Measurements from ENCODE around the gene KLHL24.
"Not testable (repeated sequence)": the region's sequence is repeated elsewhere in the genome, so short reads cannot be mapped to it uniquely, and the experiment has no call there.

The KLHL24 gene

DNA sequence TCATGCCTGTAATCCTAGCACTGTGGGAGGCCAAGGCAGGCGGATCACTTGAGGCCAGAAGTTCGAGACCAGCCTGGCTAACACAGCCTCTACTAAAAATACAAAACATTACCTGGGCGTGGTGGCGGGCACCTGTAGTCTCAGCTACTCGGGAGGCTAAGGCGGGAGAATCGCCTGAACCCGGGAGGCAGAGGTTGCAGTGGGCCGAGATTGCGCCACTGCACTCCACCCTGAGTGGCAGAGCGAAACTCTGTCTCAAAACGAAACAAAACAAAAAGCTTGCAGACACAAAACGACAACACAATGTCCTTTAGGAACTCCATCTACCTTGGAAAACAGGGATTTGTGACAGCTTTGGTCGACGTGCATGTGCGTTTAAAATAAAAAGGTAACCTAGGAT, 716 bp upstream of the KLHL24 start:
- no peak for DNase-seq (ENCODE audit: low read depth in 2 of 2)

DNA sequence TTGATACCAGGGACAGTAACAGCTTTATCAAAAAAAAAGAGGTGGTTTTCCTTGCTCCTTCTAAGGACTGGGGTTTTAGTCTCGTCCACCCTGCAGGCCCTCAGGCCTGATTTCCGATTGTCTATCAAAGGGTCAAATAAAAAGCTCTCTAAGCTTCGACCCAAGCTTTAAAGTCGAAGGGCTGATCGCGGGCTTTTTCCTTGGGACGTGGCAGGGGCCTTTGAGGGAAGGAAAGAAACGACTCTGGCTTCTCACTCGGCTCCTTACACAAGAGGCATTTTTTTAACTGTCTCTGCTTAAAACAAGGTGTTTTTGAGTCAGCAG, 354 bp upstream of the KLHL24 start:
- no peak for DNase-seq (ENCODE audit: low read depth in 2 of 2)

DNA sequence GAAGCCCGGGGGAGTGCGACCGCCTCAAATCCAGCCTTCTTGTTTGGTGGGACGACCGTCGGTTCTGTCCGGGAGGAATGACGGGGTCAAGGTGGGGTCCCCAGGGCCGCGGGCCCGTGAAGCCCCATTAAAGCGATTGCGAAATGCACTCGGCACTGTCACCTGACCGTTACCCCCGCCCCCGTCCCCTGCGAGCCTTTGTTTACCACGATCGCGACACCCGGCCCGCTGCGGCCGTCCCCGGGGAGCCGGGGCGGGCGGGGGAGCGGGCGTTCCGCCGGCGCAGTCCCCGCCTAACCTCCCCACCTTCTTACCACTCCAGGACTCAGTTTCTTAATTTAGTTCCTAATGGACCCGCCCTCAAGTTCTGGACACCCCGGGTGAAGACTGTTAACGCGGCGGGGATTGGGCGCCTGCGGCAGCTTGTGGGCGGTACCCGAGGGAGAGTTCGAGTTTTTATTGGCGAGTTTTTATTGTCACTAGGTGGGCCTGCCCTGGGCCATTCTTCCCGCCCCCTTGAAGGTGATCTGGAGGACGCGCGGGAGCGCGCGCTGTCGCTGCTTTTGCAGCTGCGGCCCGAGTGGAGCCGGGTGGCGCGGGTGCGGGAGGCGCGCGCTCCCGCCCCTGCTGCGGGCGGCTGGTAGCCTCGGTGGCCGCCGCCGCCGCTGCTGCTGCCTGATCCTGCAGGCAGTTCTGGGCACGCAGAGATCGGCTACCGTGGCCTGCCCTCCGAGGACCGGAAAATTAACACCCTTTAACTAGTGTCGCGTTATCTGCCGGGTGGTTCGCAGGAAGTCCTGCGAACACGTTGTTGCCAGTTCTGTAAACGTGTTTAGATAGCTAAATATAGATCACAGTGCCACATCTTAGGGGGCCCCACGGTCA, 1.0 kb downstream of the KLHL24 start:
- peak; percentile 89 to 91 for DNase-seq (ENCODE audit: low read depth in 2 of 2)

DNA sequence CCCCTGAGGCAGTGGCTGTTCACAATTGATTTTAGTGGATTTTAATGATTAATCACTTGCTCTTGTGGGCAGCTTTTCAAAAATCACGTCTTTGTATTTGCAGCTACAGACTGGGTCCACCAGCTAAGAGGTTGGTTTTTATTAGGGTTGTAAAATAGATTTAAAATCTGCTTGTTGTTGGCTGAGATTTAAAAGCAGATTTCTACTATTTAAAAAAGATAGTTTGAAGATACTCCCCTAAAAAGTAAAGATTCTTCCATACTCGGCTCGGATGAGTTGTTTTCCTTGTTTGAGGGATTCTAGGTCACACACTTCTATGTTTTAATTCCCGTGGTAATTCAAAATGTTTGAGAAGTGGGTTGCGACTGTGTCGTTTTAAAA, 1.7 kb downstream of the KLHL24 start:
- no peak for DNase-seq (ENCODE audit: low read depth in 2 of 2)

DNA sequence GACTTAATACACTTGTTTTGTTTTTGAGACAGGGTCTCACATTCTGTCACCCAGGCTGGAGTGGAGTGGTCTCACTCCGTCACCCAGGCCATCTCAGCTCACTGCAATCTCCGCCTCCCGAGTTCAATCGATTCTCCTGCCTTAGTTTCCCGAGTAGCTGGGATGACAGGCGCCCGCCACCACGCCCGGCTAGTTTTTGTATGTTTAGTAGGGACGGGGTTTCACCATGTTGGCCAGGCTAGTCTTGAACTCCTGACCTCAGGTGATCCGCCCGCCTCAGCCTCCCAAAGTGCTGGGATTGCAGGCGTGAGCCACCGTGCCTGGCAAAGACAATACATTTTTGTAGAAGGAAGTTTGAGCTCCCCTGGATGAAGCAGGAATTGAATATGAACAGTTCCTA, 2.2 kb downstream of the KLHL24 start:
- DNase-seq (ENCODE audit: low read depth in 2 of 2): not testable (repeated sequence)

DNA sequence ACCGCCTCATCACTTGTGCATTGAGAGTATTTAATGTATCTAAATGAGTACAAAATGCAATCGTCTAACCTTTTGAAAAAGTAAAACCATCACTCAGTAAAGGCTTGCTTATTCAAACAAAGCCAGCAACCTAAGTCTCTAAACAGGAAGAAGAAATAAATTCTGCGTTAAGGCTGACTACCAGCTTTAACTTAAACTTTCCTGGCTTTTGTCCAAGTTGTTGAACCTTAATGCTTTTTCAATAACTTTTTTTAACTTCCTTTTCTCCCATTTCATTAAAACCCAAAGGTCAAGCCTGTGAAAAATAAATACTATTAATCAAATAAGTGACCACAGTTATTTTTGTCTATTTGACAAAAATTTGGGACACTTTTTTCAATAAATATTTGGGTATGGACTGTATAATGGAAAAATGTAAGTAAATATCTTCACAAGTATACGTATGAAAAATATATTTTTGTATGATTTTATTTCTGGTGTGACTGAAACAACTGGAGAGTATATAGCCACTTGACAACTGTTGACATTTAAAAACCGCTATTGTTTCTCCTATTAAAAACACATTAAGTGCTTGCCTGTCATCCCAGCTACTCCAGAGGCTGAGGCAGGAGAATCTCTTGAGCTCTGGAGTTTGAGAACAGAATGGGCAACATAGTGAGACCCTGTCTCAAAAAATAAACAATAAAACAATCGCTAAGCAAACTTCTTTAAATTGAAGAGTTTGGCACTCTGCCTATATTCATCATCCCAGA, 2.9 kb downstream of the KLHL24 start:
- DNase-seq (ENCODE audit: low read depth in 2 of 2): no peak

DNA sequence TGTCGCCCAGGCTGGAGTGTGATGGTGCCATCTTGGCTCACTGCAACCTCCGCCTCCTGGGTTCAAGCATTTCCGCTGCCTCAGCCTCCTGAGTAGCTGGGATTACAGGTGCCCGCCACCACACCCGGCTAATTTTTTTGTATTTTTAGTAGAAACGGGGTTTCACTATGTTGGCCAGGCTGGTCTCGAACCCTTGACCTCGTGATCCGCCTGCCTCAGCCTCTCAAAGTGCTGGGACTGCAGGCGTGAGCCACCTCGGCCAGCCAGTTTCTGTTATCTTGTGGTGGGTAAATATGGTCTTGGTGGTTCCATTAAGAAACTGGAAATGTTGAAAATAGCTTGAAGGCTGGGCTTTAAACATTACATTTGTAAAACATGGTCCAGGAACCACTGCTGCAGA, 5.2 kb downstream of the KLHL24 start:
- not testable (repeated sequence) for DNase-seq (ENCODE audit: low read depth in 2 of 2)

DNA sequence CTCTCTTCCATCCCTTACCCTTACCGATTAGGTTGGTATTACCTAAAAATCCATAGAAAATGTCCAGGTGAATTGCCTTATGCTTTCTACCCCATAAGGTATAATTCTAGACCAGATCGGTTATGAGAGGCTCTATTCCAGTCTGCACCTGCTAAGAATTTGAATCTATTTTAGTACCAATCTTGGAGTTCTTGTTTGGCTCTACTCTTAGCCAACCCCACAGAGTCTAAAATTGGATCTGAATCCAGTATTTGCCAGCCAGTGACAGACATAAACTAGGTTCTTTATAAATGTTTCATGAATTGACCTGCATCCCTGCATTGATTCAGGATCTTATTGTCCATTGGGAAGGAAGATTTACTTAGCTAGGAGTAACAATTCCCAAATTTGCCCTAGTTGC, 6.5 kb downstream of the KLHL24 start:
- DNase-seq (ENCODE audit: low read depth in 2 of 2): no peak

DNA sequence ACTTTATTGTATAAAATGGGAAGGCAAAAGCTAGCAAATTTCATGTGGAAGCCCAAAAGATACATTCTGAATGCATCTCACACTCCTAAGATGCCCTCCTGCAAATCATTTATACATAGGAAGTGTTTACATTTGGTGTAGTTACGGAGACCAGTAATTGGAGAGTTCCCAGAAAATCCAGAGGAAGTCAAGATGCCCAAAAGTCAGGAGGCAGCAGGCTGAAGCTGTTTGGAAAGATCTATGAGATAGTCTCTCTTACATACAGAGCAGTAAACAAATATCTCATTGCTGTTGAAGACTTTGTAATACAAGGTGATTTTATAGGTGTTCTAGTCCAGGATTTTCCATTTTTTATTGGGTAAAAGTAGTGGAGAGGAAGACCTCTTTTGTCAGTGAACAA, 8.8 kb downstream of the KLHL24 start:
- no peak for DNase-seq (ENCODE audit: low read depth in 2 of 2)

DNA sequence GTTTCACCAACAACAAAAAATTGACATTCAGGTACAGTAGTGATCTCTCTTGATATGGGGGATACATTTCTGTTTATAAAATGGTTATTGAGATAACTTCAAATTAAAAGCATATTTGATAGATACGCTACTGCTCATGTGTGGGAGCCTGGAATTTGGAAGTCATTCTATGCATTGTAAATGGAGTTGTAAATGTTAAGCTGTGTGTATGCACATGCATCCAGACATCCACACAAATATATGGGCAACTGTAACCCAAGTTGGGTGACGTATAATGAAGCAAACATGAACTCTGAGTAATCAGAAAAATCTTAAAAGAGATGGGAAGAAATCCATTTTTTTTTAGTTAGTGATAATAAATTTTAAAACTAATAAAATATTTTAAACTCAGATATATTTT, 9.8 kb downstream of the KLHL24 start:
- no peak for DNase-seq (ENCODE audit: low read depth in 2 of 2)

DNA sequence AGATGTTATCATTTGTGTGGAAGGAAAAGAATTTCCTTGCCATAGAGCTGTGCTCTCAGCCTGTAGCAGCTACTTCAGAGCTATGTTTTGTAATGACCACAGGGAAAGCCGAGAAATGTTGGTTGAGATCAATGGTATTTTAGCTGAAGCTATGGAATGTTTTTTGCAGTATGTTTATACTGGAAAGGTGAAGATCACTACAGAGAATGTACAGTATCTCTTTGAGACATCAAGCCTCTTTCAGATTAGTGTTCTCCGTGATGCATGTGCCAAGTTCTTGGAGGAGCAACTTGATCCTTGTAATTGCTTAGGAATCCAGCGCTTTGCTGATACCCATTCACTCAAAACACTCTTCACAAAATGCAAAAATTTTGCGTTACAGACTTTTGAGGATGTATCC, 15.1 kb downstream of the KLHL24 start:
- DNase-seq (ENCODE audit: low read depth in 2 of 2): no peak

DNA sequence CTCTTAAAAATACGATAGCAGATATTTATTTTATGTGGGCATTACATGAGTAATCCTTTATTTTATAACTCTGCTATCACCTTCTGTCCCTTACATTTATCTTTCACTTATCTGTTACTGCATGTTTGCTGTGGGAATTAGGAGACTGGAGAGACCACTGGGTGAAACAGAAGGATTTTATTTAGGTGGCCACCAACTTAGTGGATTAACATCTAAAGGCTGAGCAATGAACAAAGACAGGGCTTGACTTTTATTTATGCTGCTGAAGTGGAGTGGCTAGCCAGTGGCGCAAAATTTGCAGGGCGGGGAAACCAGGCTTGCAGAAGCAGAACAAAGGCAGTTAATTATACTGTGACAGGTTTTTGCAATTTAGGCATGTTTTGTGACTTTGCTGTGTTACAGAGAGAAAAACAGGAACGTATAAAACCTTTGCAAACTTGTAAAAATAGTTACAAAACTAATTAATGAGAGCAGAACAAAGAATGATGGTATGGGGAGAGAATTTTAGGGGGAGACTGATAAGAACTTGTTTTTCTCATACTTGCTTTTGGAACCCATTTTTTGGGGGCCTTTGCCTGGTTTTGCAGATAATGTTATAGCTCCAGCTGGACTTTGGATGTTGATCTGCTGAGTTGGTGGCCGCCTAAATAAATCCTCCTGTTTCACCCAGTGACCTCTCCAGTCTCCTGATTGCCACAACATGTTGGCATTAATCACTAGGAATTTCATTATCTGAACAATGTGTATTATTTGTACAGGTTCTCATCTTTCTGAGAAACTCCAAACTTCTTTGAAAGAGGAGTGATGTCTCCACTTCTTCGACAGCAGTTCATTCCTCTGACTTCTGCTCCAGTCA, 18.0 kb downstream of the KLHL24 start:
- DNase-seq (ENCODE audit: low read depth in 2 of 2): no peak

DNA sequence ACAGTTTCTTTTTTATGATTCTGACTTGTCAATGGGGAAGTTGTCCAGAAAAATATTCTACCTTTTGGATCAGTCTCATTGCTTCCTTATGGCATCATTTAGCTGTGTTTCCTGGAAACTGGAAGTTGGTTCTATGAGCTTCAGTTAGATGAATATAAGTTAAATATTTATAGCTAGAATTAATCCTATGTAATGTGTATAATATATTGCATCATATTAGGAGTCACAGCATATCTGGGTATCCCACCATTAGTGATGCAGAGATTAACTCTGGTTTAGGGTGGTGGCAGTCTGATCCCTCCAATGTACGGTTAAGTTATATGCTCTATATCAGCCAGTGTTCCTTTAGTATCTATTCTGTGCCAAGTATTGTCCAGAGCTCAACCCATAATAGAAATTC, 19.3 kb downstream of the KLHL24 start:
- DNase-seq (ENCODE audit: low read depth in 2 of 2): no peak

DNA sequence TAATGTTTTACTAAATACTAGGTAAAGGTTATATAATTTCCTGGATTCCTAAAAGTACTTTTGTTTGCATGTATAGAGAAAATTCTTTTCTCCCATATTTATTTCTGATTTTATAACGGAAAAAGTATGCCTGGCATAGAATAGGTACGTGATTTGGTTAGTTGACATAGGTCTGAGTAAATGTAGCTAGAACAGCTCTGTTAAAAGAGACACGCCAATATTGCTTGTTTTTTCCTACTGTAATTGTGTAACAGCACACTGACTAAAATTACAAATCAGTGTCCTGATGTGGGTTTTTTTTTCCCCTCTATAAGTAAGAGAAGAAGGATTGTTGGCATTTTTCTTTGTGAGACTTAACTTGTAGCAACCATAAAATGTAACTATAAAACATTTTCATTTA, 26.7 kb downstream of the KLHL24 start:
- no peak for DNase-seq (ENCODE audit: low read depth in 2 of 2)

DNA sequence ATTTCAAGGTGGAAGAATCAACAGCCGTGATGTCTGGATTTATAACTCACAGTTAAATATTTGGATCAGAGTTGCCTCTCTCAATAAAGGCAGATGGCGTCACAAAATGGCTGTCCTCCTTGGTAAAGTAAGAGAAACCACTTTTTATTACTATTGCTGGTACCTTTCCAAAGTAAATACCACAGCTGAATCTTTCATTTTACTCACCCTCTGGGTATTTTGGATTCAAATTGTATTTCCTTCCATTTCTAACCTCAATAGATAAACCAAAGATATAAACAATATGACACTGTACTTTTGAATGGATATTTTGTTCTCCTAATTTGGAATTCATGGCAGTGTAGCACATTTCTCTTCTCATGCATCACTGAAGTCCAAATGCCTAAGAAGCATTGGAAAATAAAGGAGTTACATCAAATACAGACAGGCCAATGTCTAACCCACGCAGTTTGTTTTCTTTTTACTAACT, 29.5 kb downstream of the KLHL24 start:
- no peak for DNase-seq (ENCODE audit: low read depth in 2 of 2)

DNA sequence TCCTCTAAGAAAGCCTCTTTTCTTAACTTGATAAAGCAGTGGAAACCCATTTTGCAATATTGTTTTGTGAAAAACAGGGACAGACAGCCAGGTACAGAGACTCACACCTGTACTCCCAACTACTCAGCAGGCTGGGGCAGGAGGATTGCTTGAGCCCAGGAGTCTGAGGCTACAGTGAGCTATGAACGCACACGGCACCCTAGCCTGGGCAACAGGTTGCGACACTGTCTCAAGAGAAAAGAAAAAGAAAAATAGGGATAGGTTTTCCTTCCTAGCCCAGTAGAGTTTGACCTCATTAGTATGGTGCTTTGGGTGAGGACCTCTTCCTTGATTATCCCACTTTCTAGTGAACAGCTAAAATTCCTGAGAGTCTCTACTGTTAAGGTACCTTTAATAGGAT, 44.6 kb downstream of the KLHL24 start:
- DNase-seq (ENCODE audit: low read depth in 2 of 2): no peak

DNA sequence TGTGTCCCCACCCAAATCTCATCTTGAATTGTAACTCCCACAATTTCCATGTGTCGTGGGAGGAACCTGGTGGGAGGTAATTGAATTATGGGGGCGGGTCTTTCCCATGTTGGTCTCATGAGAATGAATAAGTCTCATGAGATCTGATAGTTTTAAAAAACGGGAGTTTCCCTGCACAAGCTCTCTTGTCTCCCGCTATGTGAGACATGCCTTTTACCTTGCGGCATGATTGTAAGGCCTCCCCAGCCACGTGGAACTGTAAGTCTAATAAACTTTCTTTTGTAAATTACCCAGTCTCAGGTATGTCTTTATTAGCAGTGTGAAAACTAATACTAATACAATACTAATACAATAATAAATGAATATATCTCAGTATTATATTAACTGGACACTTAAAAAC, 52.3 kb downstream of the KLHL24 start:
- DNase-seq (ENCODE audit: low read depth in 2 of 2): no peak

DNA sequence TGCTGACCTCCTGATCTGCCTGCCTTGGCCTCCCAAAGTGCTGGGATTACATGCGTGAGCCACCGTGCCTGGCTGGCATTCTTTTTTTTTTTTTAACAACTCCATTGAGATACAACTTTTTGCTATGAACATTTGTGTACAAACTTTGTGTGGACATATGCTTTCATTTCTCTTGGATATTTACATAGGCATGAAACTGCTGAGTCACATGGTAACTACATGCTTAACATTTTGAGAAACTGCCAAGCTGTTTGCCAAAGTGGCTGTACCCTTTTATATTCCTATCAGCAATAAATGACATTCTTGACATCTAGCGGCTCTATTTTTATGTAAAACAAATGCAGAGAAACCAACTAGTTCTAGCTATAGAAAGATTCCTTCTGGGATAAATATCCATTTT, 53.5 kb downstream of the KLHL24 start:
- DNase-seq (ENCODE audit: low read depth in 2 of 2): no peak

DNA sequence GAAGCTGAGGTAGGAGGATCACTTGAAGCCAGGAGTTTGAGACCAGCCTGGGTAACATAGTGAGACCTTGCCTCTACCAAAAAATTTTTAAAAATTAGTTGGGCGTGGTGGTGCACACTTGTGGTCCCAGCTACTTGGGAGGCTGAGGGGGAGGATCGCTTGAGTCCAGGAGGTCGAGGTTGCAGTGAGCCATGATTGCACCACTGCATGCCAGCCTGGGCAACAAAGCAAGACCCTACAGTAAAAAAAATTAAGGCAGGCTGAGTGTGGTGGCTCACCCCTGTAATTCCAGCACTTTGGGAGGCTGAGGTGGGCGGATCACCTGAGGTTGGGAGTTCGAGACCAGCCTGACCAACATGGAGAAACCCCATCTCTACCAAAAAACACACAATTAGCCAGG, 54.2 kb downstream of the KLHL24 start:
- not testable (repeated sequence) for DNase-seq (ENCODE audit: low read depth in 2 of 2)

DNA sequence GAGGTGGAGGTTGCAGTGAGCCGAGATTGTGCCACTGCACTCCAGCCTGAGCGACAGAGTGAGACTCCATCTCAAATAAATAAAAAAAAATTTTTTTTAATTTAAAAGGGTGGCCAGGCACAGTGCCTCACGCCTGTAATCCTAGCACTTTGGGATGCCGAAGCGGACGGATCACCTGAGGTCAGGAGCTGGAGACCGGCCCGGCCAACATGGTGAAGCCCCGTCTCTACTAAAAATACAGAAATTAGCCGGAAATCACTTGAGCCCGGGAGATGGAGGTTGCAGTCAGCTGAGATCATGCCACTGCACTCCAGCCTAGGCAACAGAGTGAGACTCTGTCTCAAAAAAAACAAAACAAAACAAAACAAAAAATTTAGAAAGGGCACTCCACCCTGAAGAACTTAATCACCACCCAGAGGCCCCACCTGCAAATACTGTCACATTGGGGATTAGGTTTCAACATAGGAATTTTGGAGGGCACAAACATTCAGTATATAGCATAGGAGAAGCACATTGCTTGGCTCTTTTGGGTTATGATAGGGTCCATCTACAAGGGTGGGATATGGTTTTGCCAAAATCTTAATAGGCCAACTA, 55.1 kb downstream of the KLHL24 start:
- no peak for DNase-seq (ENCODE audit: low read depth in 2 of 2)

DNA sequence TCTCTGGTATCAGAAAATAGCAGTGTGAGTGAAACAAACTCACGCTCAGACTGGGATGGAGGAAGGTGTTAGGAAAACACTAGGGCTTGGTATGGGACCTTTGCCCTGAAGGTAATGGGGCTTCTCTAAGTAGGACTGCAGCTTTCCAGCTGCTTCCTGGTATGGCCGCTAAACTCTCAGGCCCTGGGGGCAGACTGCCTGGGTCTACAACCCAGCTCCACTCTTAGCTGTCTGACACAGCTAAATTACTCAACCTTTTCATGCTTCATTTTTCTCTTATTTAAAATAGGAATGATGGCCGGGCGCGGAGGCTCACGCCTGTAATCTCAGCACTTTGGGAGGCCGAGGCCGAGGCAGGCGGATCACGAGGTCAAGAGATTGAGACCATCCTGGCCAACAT, 57.0 kb downstream of the KLHL24 start:
- DNase-seq (ENCODE audit: low read depth in 2 of 2): no peak
